IMR-90 (cell line): ENCODE measurements around the gene GALNT4.

Experiments used
- CEBPB ChIP-seq: IDR thresholded peaks from 2 replicates; pipeline ENCODE4 v1.6.1; 2012; ENCODE audit warnings: low read depth, low read length, improper control_type of control experiment
- CTCF ChIP-seq: conservative IDR thresholded peaks from 2 replicates; pipeline ENCODE4 v1.5.1; 2012; ENCODE audit warnings: mild to moderate bottlenecking, low read depth, low read length, improper control_type of control experiment
- POLR2A ChIP-seq: IDR thresholded peaks from 2 replicates; pipeline ENCODE4 v1.6.1; 2012; ENCODE audit warnings: mild to moderate bottlenecking, low read depth, low read length
- SMC3 ChIP-seq: fragments of 150-350 bp; IDR thresholded peaks from 2 replicates; pipeline ENCODE4 v1.6.1; 2016; ENCODE audit warnings: low read depth, mild to moderate bottlenecking, antibody characterized with exemption, low read length, moderate library complexity

GRCh38 chr12:89547101-89547500 is 22.5 kb upstream of the GALNT4 start:
- TF ChIP-seq POLR2A (no peak), CTCF (no peak), SMC3 (no peak), CEBPB (no peak)
